GM12878 (cell line): Measurements from ENCODE around the gene FTMT. TPM values are rescaled to one million over a fixed set of nuclear protein-coding genes. Genes with fewer than 3 reads are reported as not detected.

Source experiments
- ATAC-seq: fragments of 200-7000 bp; cut with Tn5 transposase; 3 replicates; pipeline ENCODE4 v1.9.1; 2020; ENCODE audit warnings: mild to moderate bottlenecking, moderate library complexity
- BruUV-seq: library from RNA; stranded (reverse); fragments of 400-500 nt; replicated peaks from 2 replicates; lab custom pipeline; 2021; lab: Mats Ljungman, UMichigan
- CTCF ChIA-PET: fragments of 300-600 bp; sonication (Branson Sonifier 250); formaldehyde crosslinking; extraction: SDS; loops from one replicate; lab custom pipeline; 2021; ENCODE audit warnings: inconsistent platforms; lab: Yijun Ruan, JAX
- POLR2A ChIA-PET: fragments of 350-600 bp; formaldehyde crosslinking; extraction: SDS; loops from one replicate; lab custom pipeline; 2021; ENCODE audit warnings: inconsistent platforms; lab: Charles Lee
- RAD21 ChIA-PET: fragments of 300-600 bp; sonication (Branson Sonifier 250); formaldehyde crosslinking; loops from one replicate; lab custom pipeline; 2023; ENCODE audit warnings: antibody characterized with exemption; ENCODE audit not compliant: unreplicated experiment; lab: Charles Lee
- SMC1A ChIA-PET: fragments of 300-600 bp; sonication (Branson Sonifier 250); formaldehyde crosslinking; loops from one replicate; lab custom pipeline; 2023; ENCODE audit not compliant: unreplicated experiment, uncharacterized antibody; lab: Charles Lee
- DNase-seq: peaks from one replicate; pipeline ENCODE4 v3.0.0-alpha.2; 2011; ENCODE audit warnings: low read depth, low spot score
- FAIRE-seq: peaks from 3 replicates; lab custom pipeline; 2011; peaks lifted over from hg19 to GRCh38; lab: Jason Lieb, UNC
- H2AFZ ChIP-seq: 2 replicates; pipeline ENCODE4 v1.6.0; 2011; ENCODE audit warnings: low read depth, low read length, control low read depth; ENCODE audit not compliant: control insufficient read depth
- H3K27ac ChIP-seq: 2 replicates; pipeline ENCODE4 v1.5.1; 2011; ENCODE audit warnings: control low read depth; ENCODE audit not compliant: control insufficient read depth, insufficient read depth
- H3K27me3 ChIP-seq, 2 experiments: replicated peaks in 1 of 2; 2 replicates each; pipeline versions ENCODE4 v1.6.0 to v1.6.1; 2011; ENCODE audit warnings: low read length in 1 of 2; ENCODE audit not compliant: control insufficient read depth in 2 of 2, insufficient read depth in 2 of 2
- H3K36me3 ChIP-seq, 2 experiments: 2 replicates each; pipeline ENCODE4 v1.5.1; 2011; ENCODE audit warnings: low read length in 1 of 2; ENCODE audit not compliant: control insufficient read depth in 2 of 2, insufficient read depth in 2 of 2
- H3K4me1 ChIP-seq: 2 replicates; pipeline ENCODE4 v1.6.1; 2011; ENCODE audit warnings: mild to moderate bottlenecking, low read length, moderate library complexity, mixed read lengths; ENCODE audit not compliant: control insufficient read depth, insufficient read depth
- H3K4me2 ChIP-seq: 2 replicates; pipeline ENCODE4 v1.6.0; 2011; ENCODE audit warnings: control low read depth; ENCODE audit not compliant: control insufficient read depth, insufficient read depth
- H3K4me3 ChIP-seq: fragments of 200-600 bp; sonication (generic); 2 replicates; pipeline ENCODE4 v1.5.1; 2016
- H3K79me2 ChIP-seq: 2 replicates; pipeline ENCODE4 v1.6.0; 2011; ENCODE audit warnings: low read length; ENCODE audit not compliant: control insufficient read depth, insufficient read depth
- H3K9ac ChIP-seq: 2 replicates; pipeline ENCODE4 v1.8.0; 2011; ENCODE audit warnings: low read length, control low read depth, mixed read lengths; ENCODE audit not compliant: control insufficient read depth, insufficient read depth
- H3K9me3 ChIP-seq: replicated peaks from 3 replicates; pipeline ENCODE4 v1.5.1; 2011; ENCODE audit warnings: mild to moderate bottlenecking, low read length; ENCODE audit not compliant: control insufficient read depth, insufficient read depth
- H4K20me1 ChIP-seq: 2 replicates; pipeline ENCODE4 v1.6.0; 2011; ENCODE audit not compliant: control insufficient read depth, insufficient read depth
- BACH1 ChIP-seq: fragments of 450-650 bp; IDR thresholded peaks from 2 replicates; pipeline ENCODE4 v1.6.1; 2017; ENCODE audit warnings: mild to moderate bottlenecking, borderline replicate concordance
- BMI1 ChIP-seq: fragments of 450-650 bp; IDR thresholded peaks from 2 replicates; pipeline ENCODE4 v1.6.1; 2016; ENCODE audit warnings: mild to moderate bottlenecking, moderate library complexity, borderline replicate concordance
- CBX3 ChIP-seq: fragments of 200-600 bp; sonication (generic); IDR thresholded peaks from 2 replicates; pipeline ENCODE4 v1.6.1; 2016; ENCODE audit warnings: low read depth, borderline replicate concordance
- IRF4 ChIP-seq: IDR thresholded peaks from 2 replicates; pipeline ENCODE4 v1.6.1; 2011; ENCODE audit warnings: low read depth, low read length
- KLF5 ChIP-seq: fragments of 450-650 bp; IDR thresholded peaks from 2 replicates; pipeline ENCODE4 v1.6.1; 2014; ENCODE audit warnings: mild to moderate bottlenecking; ENCODE audit not compliant: partially characterized antibody
- LARP7 ChIP-seq: fragments of 450-650 bp; IDR thresholded peaks from 2 replicates; pipeline ENCODE4 v1.6.1; 2017; ENCODE audit warnings: mild to moderate bottlenecking
- MTA3 ChIP-seq: IDR thresholded peaks from 2 replicates; pipeline ENCODE4 v1.6.1; 2012; ENCODE audit warnings: low read length, inconsistent platforms, borderline replicate concordance
- NRF1 ChIP-seq: conservative IDR thresholded peaks from 2 replicates; pipeline ENCODE4 v1.6.1; 2011; ENCODE audit warnings: mild to moderate bottlenecking, low read depth, low read length, improper control_type of control experiment
- WGBS: methylation state at CpG from one replicate; pipeline ENCODE4 v1.1.6; 2016; ENCODE audit warnings: low lambda C conversion rate; ENCODE audit not compliant: insufficient replicate concordance, insufficient coverage; ENCODE audit errors: missing lambda C conversion rate; 5-methylcytosine and 5-hydroxymethylcytosine counted together
- in situ Hi-C: fragments of 300-500 bp; cut with MboI; formaldehyde crosslinking; loops from 9 replicates; pipeline ENCODE4 v1.14.3; 2018; ENCODE audit warnings: mixed read lengths
- intact Hi-C: fragments of 100-400 bp; cut with micrococcal nuclease; formaldehyde crosslinking; loops from one replicate; pipeline ENCODE4 v1.14.2; 2022; ENCODE audit not compliant: unreplicated experiment
- polyA plus RNA-seq, 11 experiments: library from polyadenylated mRNA; depleted of rRNA in 4 of 11; unstranded in 6 of 11; stranded (reverse) in 5 of 11; fragments of >200 nt; fragmentation: Nextera tagmentation in 4 of 11; fragmentation: Illumina TruSeq in 1 of 11; extraction: Ambion mirVana in 4 of 11; extraction: Trizol in 1 of 11; gene quantifications; 1 replicate in 1 of 11; 2 replicates in 10 of 11; pipeline versions ENCODE4 v1.2.1 to v1.2.3, GENCODE V29; 2011 to 2016; ENCODE audit warnings: inconsistent platforms in 2 of 11, missing spikeins in 2 of 11, low read depth in 1 of 11
- total RNA-seq, 4 experiments: library from RNA; depleted of rRNA in 3 of 4; stranded (reverse); fragments of >200 nt in 3 of 4; fragmentation: Illumina TruSeq in 1 of 4; extraction: Trizol in 1 of 4; gene quantifications; 2 replicates each; pipeline versions ENCODE4 v1.2.1 to v1.2.3, GENCODE V29; 2013 to 2021
- TF ChIP-seq, protein P1 (sequence below): IDR thresholded peaks from 2 replicates; pipeline ENCODE4 v1.6.1; 2011; ENCODE audit warnings: borderline replicate concordance, low read depth, mild to moderate bottlenecking, moderate library complexity, low read length; ENCODE audit not compliant: insufficient read depth, poor library complexity, severe bottlenecking
- TF ChIP-seq, protein P2 (sequence below): fragments of 450-650 bp; IDR thresholded peaks from 2 replicates; pipeline ENCODE4 v1.6.1; 2017; ENCODE audit warnings: mild to moderate bottlenecking, moderate library complexity
- TF ChIP-seq, protein P3 (sequence below): fragments of 450-650 bp; formaldehyde crosslinking; IDR thresholded peaks from 2 replicates; pipeline ENCODE4 v1.4.0; 2022; ENCODE audit warnings: mild to moderate bottlenecking, moderate library complexity
- TF ChIP-seq, protein P4 (sequence below): fragments of 450-650 bp; IDR thresholded peaks from 2 replicates; pipeline ENCODE4 v1.6.1; 2017; ENCODE audit warnings: antibody characterized with exemption, mild to moderate bottlenecking, moderate library complexity

FTMT gene
- total and polyA plus RNA-seq, 10 of the 15 experiments (the other 5 are each of a cell fraction or from before 2014, with no cell fraction given), result not detected

- Histone ChIP-seq H3K27ac (no peak overlapping the region), H3K4me2 (no peak overlapping the region), H2AFZ (no peak overlapping the region), H3K4me1 (no peaks in the 10 kb centered on the region), H3K4me3 (no peak overlapping the region), H3K9me3 (no peaks in the 10 kb centered on the region), H3K9ac (no peak overlapping the region), H3K79me2 (no peaks in the 10 kb centered on the region), H3K27me3 (no peaks in the 10 kb centered on the region), H4K20me1 (no peaks in the 10 kb centered on the region), H3K36me3 (no peaks in the 10 kb centered on the region)
- BruUV-seq, result no TSS peak
- intact Hi-C loops (no loop called here), in situ Hi-C loops (no loop called here)
- ChIA-PET CTCF (no interaction called here), SMC1A (no interaction called here), POLR2A (no interaction called here), RAD21 (no interaction called here)
- DNase-seq (no peak), ATAC-seq (no peak), FAIRE-seq (no peak)
- WGBS, result 20% methylated on average over 5 of the region's 5 CpGs
- TF ChIP-seq BACH1 (no peak), KLF5 (no peak), MTA3 (no peak), BMI1 (no peak), NRF1 (no peak), LARP7 (no peak), IRF4 (no peak), CBX3 (no peak)
- TF ChIP-seq, protein P1, sequence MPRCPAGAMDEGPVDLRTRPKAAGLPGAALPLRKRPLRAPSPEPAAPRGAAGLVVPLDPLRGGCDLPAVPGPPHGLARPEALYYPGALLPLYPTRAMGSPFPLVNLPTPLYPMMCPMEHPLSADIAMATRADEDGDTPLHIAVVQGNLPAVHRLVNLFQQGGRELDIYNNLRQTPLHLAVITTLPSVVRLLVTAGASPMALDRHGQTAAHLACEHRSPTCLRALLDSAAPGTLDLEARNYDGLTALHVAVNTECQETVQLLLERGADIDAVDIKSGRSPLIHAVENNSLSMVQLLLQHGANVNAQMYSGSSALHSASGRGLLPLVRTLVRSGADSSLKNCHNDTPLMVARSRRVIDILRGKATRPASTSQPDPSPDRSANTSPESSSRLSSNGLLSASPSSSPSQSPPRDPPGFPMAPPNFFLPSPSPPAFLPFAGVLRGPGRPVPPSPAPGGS, result no peak
- TF ChIP-seq, protein P2, sequence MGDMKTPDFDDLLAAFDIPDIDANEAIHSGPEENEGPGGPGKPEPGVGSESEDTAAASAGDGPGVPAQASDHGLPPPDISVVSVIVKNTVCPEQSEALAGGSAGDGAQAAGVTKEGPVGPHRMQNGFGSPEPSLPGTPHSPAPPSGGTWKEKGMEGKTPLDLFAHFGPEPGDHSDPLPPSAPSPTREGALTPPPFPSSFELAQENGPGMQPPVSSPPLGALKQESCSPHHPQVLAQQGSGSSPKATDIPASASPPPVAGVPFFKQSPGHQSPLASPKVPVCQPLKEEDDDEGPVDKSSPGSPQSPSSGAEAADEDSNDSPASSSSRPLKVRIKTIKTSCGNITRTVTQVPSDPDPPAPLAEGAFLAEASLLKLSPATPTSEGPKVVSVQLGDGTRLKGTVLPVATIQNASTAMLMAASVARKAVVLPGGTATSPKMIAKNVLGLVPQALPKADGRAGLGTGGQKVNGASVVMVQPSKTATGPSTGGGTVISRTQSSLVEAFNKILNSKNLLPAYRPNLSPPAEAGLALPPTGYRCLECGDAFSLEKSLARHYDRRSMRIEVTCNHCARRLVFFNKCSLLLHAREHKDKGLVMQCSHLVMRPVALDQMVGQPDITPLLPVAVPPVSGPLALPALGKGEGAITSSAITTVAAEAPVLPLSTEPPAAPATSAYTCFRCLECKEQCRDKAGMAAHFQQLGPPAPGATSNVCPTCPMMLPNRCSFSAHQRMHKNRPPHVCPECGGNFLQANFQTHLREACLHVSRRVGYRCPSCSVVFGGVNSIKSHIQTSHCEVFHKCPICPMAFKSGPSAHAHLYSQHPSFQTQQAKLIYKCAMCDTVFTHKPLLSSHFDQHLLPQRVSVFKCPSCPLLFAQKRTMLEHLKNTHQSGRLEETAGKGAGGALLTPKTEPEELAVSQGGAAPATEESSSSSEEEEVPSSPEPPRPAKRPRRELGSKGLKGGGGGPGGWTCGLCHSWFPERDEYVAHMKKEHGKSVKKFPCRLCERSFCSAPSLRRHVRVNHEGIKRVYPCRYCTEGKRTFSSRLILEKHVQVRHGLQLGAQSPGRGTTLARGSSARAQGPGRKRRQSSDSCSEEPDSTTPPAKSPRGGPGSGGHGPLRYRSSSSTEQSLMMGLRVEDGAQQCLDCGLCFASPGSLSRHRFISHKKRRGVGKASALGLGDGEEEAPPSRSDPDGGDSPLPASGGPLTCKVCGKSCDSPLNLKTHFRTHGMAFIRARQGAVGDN, result no peak
- TF ChIP-seq, protein P3, sequence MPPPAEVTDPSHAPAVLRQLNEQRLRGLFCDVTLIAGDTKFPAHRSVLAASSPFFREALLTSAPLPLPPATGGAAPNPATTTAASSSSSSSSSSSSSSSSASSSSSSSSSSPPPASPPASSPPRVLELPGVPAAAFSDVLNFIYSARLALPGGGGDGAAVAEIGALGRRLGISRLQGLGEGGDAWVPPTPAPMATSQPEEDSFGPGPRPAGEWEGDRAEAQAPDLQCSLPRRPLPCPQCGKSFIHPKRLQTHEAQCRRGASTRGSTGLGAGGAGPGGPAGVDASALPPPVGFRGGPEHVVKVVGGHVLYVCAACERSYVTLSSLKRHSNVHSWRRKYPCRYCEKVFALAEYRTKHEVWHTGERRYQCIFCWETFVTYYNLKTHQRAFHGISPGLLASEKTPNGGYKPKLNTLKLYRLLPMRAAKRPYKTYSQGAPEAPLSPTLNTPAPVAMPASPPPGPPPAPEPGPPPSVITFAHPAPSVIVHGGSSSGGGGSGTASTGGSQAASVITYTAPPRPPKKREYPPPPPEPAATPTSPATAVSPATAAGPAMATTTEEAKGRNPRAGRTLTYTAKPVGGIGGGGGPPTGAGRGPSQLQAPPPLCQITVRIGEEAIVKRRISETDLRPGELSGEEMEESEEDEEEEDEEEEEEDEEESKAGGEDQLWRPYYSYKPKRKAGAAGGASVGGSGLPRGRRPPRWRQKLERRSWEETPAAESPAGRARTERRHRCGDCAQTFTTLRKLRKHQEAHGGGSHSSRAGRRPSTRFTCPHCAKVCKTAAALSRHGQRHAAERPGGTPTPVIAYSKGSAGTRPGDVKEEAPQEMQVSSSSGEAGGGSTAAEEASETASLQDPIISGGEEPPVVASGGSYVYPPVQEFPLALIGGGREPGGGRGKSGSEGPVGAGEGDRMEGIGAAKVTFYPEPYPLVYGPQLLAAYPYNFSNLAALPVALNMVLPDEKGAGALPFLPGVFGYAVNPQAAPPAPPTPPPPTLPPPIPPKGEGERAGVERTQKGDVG (CRISPR knock-in tag), result no peak
- TF ChIP-seq, protein P4, sequence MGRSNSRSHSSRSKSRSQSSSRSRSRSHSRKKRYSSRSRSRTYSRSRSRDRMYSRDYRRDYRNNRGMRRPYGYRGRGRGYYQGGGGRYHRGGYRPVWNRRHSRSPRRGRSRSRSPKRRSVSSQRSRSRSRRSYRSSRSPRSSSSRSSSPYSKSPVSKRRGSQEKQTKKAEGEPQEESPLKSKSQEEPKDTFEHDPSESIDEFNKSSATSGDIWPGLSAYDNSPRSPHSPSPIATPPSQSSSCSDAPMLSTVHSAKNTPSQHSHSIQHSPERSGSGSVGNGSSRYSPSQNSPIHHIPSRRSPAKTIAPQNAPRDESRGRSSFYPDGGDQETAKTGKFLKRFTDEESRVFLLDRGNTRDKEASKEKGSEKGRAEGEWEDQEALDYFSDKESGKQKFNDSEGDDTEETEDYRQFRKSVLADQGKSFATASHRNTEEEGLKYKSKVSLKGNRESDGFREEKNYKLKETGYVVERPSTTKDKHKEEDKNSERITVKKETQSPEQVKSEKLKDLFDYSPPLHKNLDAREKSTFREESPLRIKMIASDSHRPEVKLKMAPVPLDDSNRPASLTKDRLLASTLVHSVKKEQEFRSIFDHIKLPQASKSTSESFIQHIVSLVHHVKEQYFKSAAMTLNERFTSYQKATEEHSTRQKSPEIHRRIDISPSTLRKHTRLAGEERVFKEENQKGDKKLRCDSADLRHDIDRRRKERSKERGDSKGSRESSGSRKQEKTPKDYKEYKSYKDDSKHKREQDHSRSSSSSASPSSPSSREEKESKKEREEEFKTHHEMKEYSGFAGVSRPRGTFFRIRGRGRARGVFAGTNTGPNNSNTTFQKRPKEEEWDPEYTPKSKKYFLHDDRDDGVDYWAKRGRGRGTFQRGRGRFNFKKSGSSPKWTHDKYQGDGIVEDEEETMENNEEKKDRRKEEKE, result no peak
- TF ChIP-seq, all 136 proteins: peak for 0
Measured at GRCh38 chr5:121897341-121897740, 45.7 kb downstream of the FTMT start.
